CD4-positive, alpha-beta memory T cell (primary cell): ENCODE measurements around the gene GSTK1. TPM values are rescaled to one million over a fixed set of nuclear protein-coding genes. Genes with fewer than 3 reads are reported as not detected.

ENCODE experiments used
- CTCF ChIA-PET: fragments of 350-600 bp; sonication (Branson Sonifier 250); formaldehyde crosslinking; loops from one replicate; lab custom pipeline; 2021; ENCODE audit warnings: inconsistent platforms; ENCODE audit not compliant: partially characterized antibody; lab: Charles Lee
- POLR2A ChIA-PET: fragments of 350-600 bp; sonication (Branson Sonifier 250); formaldehyde crosslinking; loops from one replicate; lab custom pipeline; 2021; ENCODE audit not compliant: partially characterized antibody; lab: Charles Lee
- DNase-seq, 5 donors: peaks; one replicate each; pipeline versions ENCODE4 v3.0.0 to v3.0.0-alpha.2; 2020 to 2022; ENCODE audit warnings: mixed read lengths in 1 of 5
- H3K27ac ChIP-seq: one replicate; pipeline ENCODE4 v1.7.0; 2013; ENCODE audit warnings: low read depth, low read length
- H3K27me3 ChIP-seq: 2 replicates; pipeline ENCODE4 v1.7.0; 2013; ENCODE audit warnings: mild to moderate bottlenecking, low read length, moderate library complexity; ENCODE audit not compliant: insufficient read depth
- H3K36me3 ChIP-seq: 2 replicates; pipeline ENCODE4 v1.7.0; 2013; ENCODE audit warnings: mild to moderate bottlenecking, low read length, moderate library complexity; ENCODE audit not compliant: insufficient read depth
- H3K4me1 ChIP-seq: 2 replicates; pipeline ENCODE4 v1.7.0; 2013; ENCODE audit warnings: mild to moderate bottlenecking, low read length, moderate library complexity; ENCODE audit not compliant: insufficient read depth
- H3K4me3 ChIP-seq, 2 donors: one replicate each; pipeline ENCODE4 v1.7.0; 2013; ENCODE audit warnings: low read length in 2 of 2, mild to moderate bottlenecking in 1 of 2
- H3K9me3 ChIP-seq, 2 donors: one replicate each; pipeline ENCODE4 v1.7.0; 2013; ENCODE audit warnings: low read length in 2 of 2, control low read depth in 1 of 2; ENCODE audit not compliant: control insufficient read depth in 1 of 2
- H3K27ac Mint-ChIP-seq, 7 donors: one replicate each; pipeline ENCODE4 v1.8.0; 2020 to 2021; ENCODE audit warnings: mixed read lengths in 7 of 7, mild to moderate bottlenecking in 6 of 7, inconsistent platforms in 3 of 7, moderate library complexity in 3 of 7
- H3K27me3 Mint-ChIP-seq, 2 donors: one replicate each; pipeline ENCODE4 v1.8.0; 2020 to 2021; ENCODE audit warnings: mixed read lengths in 2 of 2
- H3K36me3 Mint-ChIP-seq, 2 donors: one replicate each; pipeline ENCODE4 v1.8.0; 2020 to 2021; ENCODE audit warnings: mixed read lengths in 2 of 2, inconsistent platforms in 1 of 2, mild to moderate bottlenecking in 1 of 2
- H3K4me1 Mint-ChIP-seq, 4 donors: one replicate each; pipeline ENCODE4 v1.8.0; 2020 to 2021; ENCODE audit warnings: mixed read lengths in 4 of 4, mild to moderate bottlenecking in 1 of 4
- H3K4me3 Mint-ChIP-seq, 8 donors: one replicate each; pipeline ENCODE4 v1.8.0; 2020 to 2021; ENCODE audit warnings: mixed read lengths in 8 of 8, mild to moderate bottlenecking in 7 of 8, moderate library complexity in 6 of 8, inconsistent platforms in 3 of 8
- H3K9me3 Mint-ChIP-seq, 8 donors: one replicate each; pipeline ENCODE4 v1.8.0; 2020 to 2021; ENCODE audit warnings: mixed read lengths in 8 of 8, mild to moderate bottlenecking in 5 of 8, inconsistent platforms in 3 of 8, moderate library complexity in 1 of 8
- intact Hi-C: fragments of 100-400 bp; cut with micrococcal nuclease; formaldehyde crosslinking; loops from one replicate; pipeline ENCODE4 v1.15.1; 2023
- polyA plus RNA-seq, 2 donors: library from polyadenylated mRNA; unstranded; fragments of 300-500 nt; fragmentation: Illumina TruSeq; gene quantifications; one replicate each; pipeline ENCODE4 v1.2.3, GENCODE V29; 2021
- total RNA-seq, 2 experiments: library from RNA; stranded (reverse); gene quantifications; one replicate each; pipeline ENCODE4 v1.2.3, GENCODE V29; 2021

The GSTK1 gene
- total and polyA plus RNA-seq, 4 experiments from 2014 or later = 469 to 748 (median 587) TPM

GRCh38 chr7:143283381-143283780, 20.1 kb downstream of the GSTK1 start:
- Histone ChIP-seq H3K36me3 (no peaks in the 10 kb centered on the region), H3K4me3 (no peak overlapping the region), H3K9me3 (no peaks in the 10 kb centered on the region), H3K27ac (no peak overlapping the region), H3K4me1 (peaks cover 41% of the 10 kb centered on the region), H3K27me3 (no peaks in the 10 kb centered on the region)
- Mint-ChIP-seq H3K4me3 (peak overlapping the region in 5 of 8 donors; percentile 7 to 69 (median 34)), H3K36me3 (peaks cover 0 to 3% of the 10 kb centered on the region in 2 donors), H3K4me1 (peaks cover 42 to 63% (median 52%) of the 10 kb centered on the region in 4 donors), H3K27ac (peak overlapping the region in 5 of 7 donors; percentile 26 to 86 (median 72)), H3K27me3 (no peaks in the 10 kb centered on the region), H3K9me3 (peaks cover 0 to 2% (median 0%) of the 10 kb centered on the region in 8 donors)
- CTCF ChIA-PET = interaction anchor here (0.8 to 8.6 kb wide), 3 partner anchors 16 to 42 kb away, joined by 4 to 82 read pairs (median 22); no protein-coding TSS in a partner anchor
- intact Hi-C loops = no loop called here
- DNase-seq = no peak
- POLR2A ChIA-PET = interaction anchor here (1.7 kb wide), 1 partner anchor 19 kb away, joined by 11 read pairs; the partner anchor contains the start of gene GSTK1

GRCh38 chr7:143284591-143285469, 21.6 kb downstream of the GSTK1 start, which contains the start of gene TMEM139:
TSS of gene TMEM139 (plus strand) at chr7:143284958. CDS start at chr7:143285958, 1,000 bp downstream.
- peaks cover 38 to 62% (median 49%) of the 10 kb centered on the region in 4 donors for H3K4me1 Mint-ChIP-seq
- H3K4me3 ChIP-seq = no peak within 1 kb of the TSS
- DNase-seq = no peak

GRCh38 chr7:143285470-143285778, 22.2 kb downstream of the GSTK1 start:
- ChIA-PET CTCF (interaction anchor here (3.8 kb wide), 2 partner anchors 15 to 45 kb away, joined by 28 to 40 read pairs; no protein-coding TSS in a partner anchor), POLR2A (interaction anchor here (1.6 kb wide), 1 partner anchor 16 kb away, joined by 3 read pairs; no protein-coding TSS in a partner anchor)
- no peaks in the 10 kb centered on the region for H3K27me3 ChIP-seq
- H3K9me3 Mint-ChIP-seq = peaks cover 0 to 2% (median 0%) of the 10 kb centered on the region in 8 donors
- DNase-seq = no peak
- no peaks in the 10 kb centered on the region for H3K9me3 ChIP-seq
- peaks cover 36 to 62% (median 48%) of the 10 kb centered on the region in 4 donors for H3K4me1 Mint-ChIP-seq
- H3K27me3 Mint-ChIP-seq = no peaks in the 10 kb centered on the region
- no peak overlapping the region for H3K27ac ChIP-seq
- H3K36me3 ChIP-seq = no peaks in the 10 kb centered on the region
- no peak overlapping the region for H3K4me3 ChIP-seq
- intact Hi-C loops = no loop called here
- H3K36me3 Mint-ChIP-seq = peaks cover 0 to 17% of the 10 kb centered on the region in 2 donors
- no peak overlapping the region for H3K4me3 Mint-ChIP-seq
- peaks cover 37% of the 10 kb centered on the region for H3K4me1 ChIP-seq
- peak overlapping the region in 2 of 7 donors; percentile 9 to 88 for H3K27ac Mint-ChIP-seq

More at GRCh38 chr7:143284591-143285469, 21.6 kb downstream of the GSTK1 start, which contains the start of gene TMEM139:
- Histone ChIP-seq H3K27ac (no peak within 1 kb of the TSS), H3K4me1 (peaks cover 36% of the 10 kb centered on the region), H3K27me3 (no peaks in the 10 kb centered on the region), H3K36me3 (no peaks in the 10 kb centered on the region), H3K9me3 (no peaks in the 10 kb centered on the region)
- peaks cover 0 to 14% of the 10 kb centered on the region in 2 donors for H3K36me3 Mint-ChIP-seq
- ChIA-PET CTCF (interaction anchor here (3.8 kb wide), 2 partner anchors 16 to 45 kb away, joined by 28 to 40 read pairs; no protein-coding TSS in a partner anchor), POLR2A (interaction anchor here (1.7 kb wide), 1 partner anchor 20 kb away, joined by 11 read pairs; the partner anchor contains the start of gene GSTK1)
- intact Hi-C loops = no loop called here
- peak within 1 kb of the TSS in 6 of 8 donors; percentile 9 to 69 (median 19) for H3K4me3 Mint-ChIP-seq
- H3K27me3 Mint-ChIP-seq = no peaks in the 10 kb centered on the region
- peaks cover 0 to 2% (median 0%) of the 10 kb centered on the region in 8 donors for H3K9me3 Mint-ChIP-seq
- peak within 1 kb of the TSS; percentile 22 to 88 (median 72) for H3K27ac Mint-ChIP-seq

- no peaks in the 10 kb centered on the region for H3K27me3 Mint-ChIP-seq
- ChIA-PET CTCF (interaction anchor here (3.8 kb wide), 2 partner anchors 14 to 46 kb away, joined by 28 to 40 read pairs; no protein-coding TSS in a partner anchor), POLR2A (interaction anchor here (0.9 to 2.5 kb wide), 3 partner anchors 15 to 478 kb away, joined by 3 to 19 read pairs (median 3); no protein-coding TSS in a partner anchor)
- peaks cover 36 to 62% (median 48%) of the 10 kb centered on the region in 4 donors for H3K4me1 Mint-ChIP-seq
- Histone ChIP-seq H3K27ac (no peak overlapping the region), H3K36me3 (no peaks in the 10 kb centered on the region), H3K4me1 (peaks cover 38% of the 10 kb centered on the region), H3K9me3 (no peaks in the 10 kb centered on the region), H3K27me3 (no peaks in the 10 kb centered on the region), H3K4me3 (no peak overlapping the region)
- no peak for DNase-seq
- peak overlapping the region in 2 of 7 donors; percentile 9 to 88 for H3K27ac Mint-ChIP-seq
- intact Hi-C loops = no loop called here
- H3K36me3 Mint-ChIP-seq = peaks cover 0 to 21% of the 10 kb centered on the region in 2 donors
- H3K9me3 Mint-ChIP-seq = peaks cover 0 to 2% (median 0%) of the 10 kb centered on the region in 8 donors
- H3K4me3 Mint-ChIP-seq = peak overlapping the region in 1 of 8 donors; percentile 15
Measured at GRCh38 chr7:143285806-143286521, 22.7 kb downstream of the GSTK1 start.

- H3K9me3 Mint-ChIP-seq = peaks cover 0 to 2% (median 0%) of the 10 kb centered on the region in 8 donors
- ChIA-PET CTCF (interaction anchor here (1.7 to 3.8 kb wide), 5 partner anchors 10 to 46 kb away, joined by 4 to 40 read pairs (median 5); no protein-coding TSS in a partner anchor), POLR2A (interaction anchor here (0.9 to 2.5 kb wide), 8 partner anchors 7 to 478 kb away, joined by 3 to 43 read pairs (median 11); partner anchors contain the start of gene GSTK1)
- DNase-seq = no peak
- peak overlapping the region in 6 of 8 donors; percentile 13 to 98 (median 44) for H3K4me3 Mint-ChIP-seq
- Histone ChIP-seq H3K4me3 (no peak overlapping the region), H3K27me3 (no peaks in the 10 kb centered on the region), H3K4me1 (peaks cover 43% of the 10 kb centered on the region), H3K9me3 (no peaks in the 10 kb centered on the region), H3K27ac (no peak overlapping the region), H3K36me3 (no peaks in the 10 kb centered on the region)
- H3K27me3 Mint-ChIP-seq = no peaks in the 10 kb centered on the region
- H3K36me3 Mint-ChIP-seq = peaks cover 3 to 27% of the 10 kb centered on the region in 2 donors
- H3K27ac Mint-ChIP-seq = peak overlapping the region in 4 of 7 donors; percentile 24 to 83 (median 67)
- intact Hi-C loops = no loop called here
- H3K4me1 Mint-ChIP-seq = peaks cover 39 to 67% (median 52%) of the 10 kb centered on the region in 4 donors
Measured at GRCh38 chr7:143286522-143286890, 23.3 kb downstream of the GSTK1 start.

- Histone ChIP-seq H3K4me3 (peak overlapping the region in 1 of 2 donors; percentile 82), H3K9me3 (no peaks in the 10 kb centered on the region), H3K4me1 (peaks cover 44% of the 10 kb centered on the region), H3K27ac (peak overlapping the region; percentile 54), H3K36me3 (peaks cover 7% of the 10 kb centered on the region), H3K27me3 (no peaks in the 10 kb centered on the region)
- POLR2A ChIA-PET = interaction anchor here (0.6 to 2.5 kb wide), 28 partner anchors 8 to 569 kb away, joined by 3 to 43 read pairs (median 8); partner anchors contain the start of genes EPHA1, FAM131B and GSTK1
- Mint-ChIP-seq H3K36me3 (peaks cover 9 to 33% of the 10 kb centered on the region in 2 donors), H3K27me3 (no peaks in the 10 kb centered on the region), H3K9me3 (peaks cover 0 to 2% (median 0%) of the 10 kb centered on the region in 8 donors), H3K4me1 (peaks cover 39 to 75% (median 56%) of the 10 kb centered on the region in 4 donors), H3K4me3 (peak overlapping the region; percentile 92 to 99 (median 96)), H3K27ac (peak overlapping the region; percentile 83 to 98 (median 95))
- intact Hi-C loops = no loop called here
- CTCF ChIA-PET = interaction anchor here (0.7 to 3.8 kb wide), 16 partner anchors 8 to 130 kb away, joined by 3 to 40 read pairs (median 4); partner anchors contain the start of gene GSTK1
- DNase-seq = no peak
Measured at GRCh38 chr7:143287339-143287934, 24.2 kb downstream of the GSTK1 start.
